A172 (cell line): ENCODE results near the gene LPGAT1. TPM values are rescaled to one million over a fixed set of nuclear protein-coding genes. Genes with fewer than 3 reads are reported as not detected.

Experiments
- DNase-seq: peaks from one replicate; pipeline ENCODE4 v3.0.0-alpha.2; 2015; ENCODE audit warnings: low spot score
- total RNA-seq: library from RNA; depleted of rRNA; stranded (reverse); fragments of >200 nt; shearing (Covaris generic); gene quantifications from 2 replicates; pipeline ENCODE4 v1.2.3, GENCODE V29; 2014

Gene LPGAT1
- total RNA-seq, 1 experiment from 2014 or later = 83.8 TPM

GRCh38 chr1:211762206-211762605 lies 68.4 kb downstream of the LPGAT1 start:
- DNase-seq = no peak

GRCh38 chr1:211761400-211761799 lies 69.2 kb downstream of the LPGAT1 start:
- no peak for DNase-seq

- DNase-seq = no peak
Observed at GRCh38 chr1:211756471-211757020, 74.0 kb downstream of the LPGAT1 start.

DNA sequence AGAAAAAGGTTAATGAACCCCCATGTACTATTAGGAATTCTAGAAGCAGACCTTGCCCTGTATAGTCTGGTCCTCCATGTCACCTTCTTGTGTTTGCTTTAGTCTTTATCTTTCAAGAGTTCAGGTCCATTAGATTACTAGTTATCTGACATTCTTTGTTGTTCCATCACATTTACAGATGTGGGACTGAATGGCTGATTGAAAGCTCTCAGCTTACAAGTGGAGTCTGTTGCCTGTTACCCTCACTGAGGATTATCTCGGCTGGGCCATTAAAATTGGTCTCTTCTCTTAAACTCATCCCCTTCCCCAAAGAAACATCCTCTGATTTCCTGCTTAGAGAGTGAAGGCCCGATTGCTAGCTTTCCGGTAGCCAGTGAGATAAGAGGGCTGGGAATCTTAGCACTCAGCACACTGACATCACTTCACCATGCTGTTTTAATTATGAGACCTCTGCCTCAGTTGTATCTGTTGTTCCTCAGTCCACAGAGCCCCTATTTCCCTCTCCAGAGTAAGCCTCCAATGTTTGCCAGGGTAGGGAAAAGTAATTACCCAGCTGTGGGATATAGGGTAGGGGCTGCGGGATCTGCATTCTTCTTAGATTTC lies 76.8 kb downstream of the LPGAT1 start:
- DNase-seq = no peak

- no peak for DNase-seq
Observed at GRCh38 chr1:211752951-211753486, 77.5 kb downstream of the LPGAT1 start.

- no peak for DNase-seq
Observed at GRCh38 chr1:211752317-211752716, 78.2 kb downstream of the LPGAT1 start.

DNA sequence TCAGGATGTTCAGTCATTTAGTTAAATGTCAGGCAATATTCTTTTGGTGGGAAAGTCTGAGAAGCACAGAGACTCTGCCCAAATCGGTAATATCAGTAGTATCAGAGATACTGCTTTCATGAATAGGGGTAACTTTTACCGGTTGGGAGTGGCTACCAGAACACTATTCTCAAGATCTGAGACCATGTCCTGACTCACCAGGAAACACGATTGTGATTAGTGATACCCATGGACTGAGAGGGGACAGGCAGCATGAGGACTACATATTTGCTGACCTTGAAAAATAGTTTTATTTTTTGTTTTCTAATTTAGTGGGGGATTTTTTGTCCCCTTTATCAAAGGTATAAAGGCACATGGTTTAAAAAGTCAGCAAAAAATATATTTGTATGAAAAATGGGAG lies 79.1 kb downstream of the LPGAT1 start:
- no peak for DNase-seq

DNA sequence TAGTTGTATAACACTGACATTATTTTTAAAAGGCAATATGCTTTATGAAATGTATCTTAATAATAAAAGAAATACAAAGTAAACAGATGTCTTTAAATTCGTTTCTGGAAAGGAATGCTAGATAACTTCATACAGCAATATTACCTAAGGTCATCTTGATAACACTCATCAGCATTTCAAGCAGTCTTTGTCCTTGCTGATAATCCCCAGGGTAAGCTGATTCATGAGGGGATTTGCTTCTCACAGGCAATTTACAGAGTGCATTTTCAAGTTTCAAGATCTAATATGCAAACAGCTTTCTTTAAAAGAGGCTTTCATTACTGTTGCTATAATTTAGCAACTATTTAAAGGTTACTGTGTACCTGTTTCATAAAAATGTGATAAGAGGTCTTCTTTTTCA lies 80.0 kb downstream of the LPGAT1 start:
- DNase-seq = no peak

DNA sequence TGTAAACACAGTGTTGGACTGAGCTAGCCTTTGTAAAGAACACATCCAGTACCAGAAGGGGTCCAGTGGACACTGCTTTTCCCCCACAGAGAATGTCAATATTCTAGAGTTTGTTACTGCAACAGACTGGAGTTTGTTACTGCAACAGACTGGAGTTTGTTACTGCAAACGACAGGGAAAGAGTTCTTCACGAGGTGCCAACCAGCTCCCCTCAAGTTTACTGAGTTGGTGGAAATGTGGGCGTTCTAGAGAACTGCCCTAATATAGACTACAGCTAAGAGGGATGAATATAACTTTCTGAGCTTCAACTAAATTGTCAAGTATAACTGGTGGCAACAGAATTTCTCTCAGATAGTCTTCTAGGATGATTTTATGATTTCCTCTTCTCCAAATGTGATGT lies 81.3 kb downstream of the LPGAT1 start:
- no peak for DNase-seq

- DNase-seq = no peak
Observed at GRCh38 chr1:211748810-211749209, 81.8 kb downstream of the LPGAT1 start.

GRCh38 chr1:211742889-211743529 lies 87.6 kb downstream of the LPGAT1 start:
- DNase-seq = no peak

DNA sequence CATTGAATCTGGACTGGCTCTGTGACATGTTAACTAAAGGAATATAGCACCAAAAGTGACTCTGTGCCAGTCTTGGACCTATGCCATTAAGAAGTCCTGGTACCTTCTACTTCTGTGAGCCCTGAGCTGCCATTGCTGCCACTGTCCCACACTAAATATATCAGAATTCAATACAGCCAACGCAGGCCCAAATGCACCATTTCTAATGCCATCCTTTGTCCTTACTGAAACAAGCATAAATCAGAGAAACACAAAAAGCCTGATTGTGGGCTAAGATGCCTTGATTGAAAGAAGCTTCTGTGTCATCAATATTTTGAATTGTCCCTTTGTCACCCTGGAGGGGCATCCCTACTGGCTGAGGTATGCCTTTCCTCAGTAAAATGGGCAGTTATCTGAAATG lies 88.3 kb downstream of the LPGAT1 start:
- no peak for DNase-seq

DNA sequence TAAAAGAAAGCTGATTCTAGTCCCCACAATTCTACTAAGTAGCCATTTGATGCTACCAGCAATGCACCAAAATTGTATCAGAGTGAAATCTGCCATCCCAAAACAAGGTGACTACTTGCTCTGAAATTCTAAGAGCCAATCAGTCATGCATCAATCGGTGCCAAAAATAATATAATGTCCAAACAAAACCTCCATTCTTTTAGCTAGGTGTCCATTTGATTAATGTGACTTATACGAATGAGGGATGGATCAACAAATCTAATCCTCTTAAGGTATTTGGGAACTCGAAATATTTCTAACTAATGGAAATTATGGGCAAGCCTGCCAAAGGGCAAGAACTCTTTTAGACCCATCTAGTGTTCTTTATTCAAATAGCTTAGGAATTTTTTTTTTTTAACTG lies 88.8 kb downstream of the LPGAT1 start:
- DNase-seq = peak; percentile 22

DNA sequence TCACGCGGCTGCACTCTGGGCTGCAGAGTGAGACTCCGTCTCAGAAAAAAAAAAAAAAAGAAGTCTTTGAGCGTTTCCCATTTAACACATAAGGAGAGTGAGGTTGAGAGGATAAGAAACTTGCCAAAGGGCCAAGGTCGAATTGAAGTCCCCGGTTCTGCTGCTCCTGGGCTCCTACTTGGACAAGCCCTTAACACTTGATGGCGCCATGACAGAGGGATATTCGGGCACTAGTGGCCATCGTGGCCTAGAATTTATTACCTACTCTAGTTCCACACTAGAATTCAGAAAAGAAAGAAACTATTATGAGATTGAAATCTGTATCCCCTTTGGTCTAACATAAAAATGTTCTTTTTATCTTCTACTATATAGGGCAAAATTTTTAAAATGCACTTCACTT lies 89.4 kb downstream of the LPGAT1 start:
- no peak for DNase-seq

DNA sequence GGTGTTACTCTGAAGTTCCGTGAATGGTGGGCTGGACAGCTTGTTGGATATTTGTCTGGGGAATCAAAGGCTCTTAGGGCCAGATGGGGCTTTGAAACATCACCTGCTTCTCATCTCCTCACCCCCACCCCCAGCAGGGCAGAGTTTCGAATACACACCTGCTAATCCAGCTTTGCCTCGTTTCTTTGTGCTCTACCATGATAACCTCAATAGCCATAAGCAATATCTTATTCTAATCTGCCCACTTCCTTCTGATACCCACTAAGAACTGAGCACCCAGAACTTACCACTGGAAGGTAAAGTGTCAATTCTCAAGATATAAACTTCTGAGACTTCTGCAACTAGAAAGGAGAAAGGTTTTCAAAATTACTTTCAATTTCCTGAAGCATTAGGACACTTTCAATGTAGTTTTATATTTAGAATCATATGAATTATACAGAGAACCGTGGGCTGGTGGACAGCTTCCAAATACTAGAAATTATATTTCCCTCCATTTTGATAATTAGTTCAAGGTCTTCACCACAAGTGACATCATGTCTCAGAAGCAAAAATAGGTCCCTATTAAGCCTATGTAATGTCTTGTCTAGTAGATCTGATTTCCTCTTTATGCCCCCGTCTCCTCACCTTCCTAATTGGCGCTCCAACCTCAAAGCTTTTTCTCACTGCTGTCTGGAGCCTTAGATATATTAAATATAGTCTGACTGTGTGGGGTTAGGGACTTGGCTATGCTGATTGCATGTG lies 90.7 kb downstream of the LPGAT1 start:
- DNase-seq = no peak

GRCh38 chr1:211738691-211739301 lies 91.8 kb downstream of the LPGAT1 start:
- no peak for DNase-seq

DNA sequence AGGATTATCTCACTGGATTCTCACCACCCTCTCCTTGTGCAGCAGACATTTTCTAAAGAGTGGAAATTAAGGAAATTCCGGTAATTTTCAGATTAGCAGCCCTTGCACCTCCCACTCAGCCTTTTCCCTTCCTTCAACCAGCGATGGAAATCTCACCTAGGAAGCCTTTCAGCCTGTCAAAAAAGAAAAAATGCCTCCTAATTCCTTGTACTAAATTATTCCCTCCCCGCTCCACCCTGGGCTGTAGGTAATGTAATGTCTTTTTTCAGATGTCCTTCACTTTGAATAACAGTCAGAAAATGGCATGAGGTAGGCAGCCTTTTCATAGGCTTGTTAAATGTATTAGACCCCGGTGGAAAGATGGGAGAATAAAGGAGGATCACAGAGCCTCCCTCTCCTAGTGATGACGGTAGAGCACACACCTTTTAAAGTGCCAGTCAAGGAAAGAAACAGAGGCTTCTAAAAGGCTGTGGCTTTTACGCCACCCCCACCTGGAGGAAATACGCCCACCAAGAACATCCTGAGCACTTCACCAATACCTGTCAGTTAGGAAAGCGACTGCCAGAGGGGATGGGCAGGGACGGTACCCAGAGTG lies 92.4 kb downstream of the LPGAT1 start:
- DNase-seq = no peak

DNA sequence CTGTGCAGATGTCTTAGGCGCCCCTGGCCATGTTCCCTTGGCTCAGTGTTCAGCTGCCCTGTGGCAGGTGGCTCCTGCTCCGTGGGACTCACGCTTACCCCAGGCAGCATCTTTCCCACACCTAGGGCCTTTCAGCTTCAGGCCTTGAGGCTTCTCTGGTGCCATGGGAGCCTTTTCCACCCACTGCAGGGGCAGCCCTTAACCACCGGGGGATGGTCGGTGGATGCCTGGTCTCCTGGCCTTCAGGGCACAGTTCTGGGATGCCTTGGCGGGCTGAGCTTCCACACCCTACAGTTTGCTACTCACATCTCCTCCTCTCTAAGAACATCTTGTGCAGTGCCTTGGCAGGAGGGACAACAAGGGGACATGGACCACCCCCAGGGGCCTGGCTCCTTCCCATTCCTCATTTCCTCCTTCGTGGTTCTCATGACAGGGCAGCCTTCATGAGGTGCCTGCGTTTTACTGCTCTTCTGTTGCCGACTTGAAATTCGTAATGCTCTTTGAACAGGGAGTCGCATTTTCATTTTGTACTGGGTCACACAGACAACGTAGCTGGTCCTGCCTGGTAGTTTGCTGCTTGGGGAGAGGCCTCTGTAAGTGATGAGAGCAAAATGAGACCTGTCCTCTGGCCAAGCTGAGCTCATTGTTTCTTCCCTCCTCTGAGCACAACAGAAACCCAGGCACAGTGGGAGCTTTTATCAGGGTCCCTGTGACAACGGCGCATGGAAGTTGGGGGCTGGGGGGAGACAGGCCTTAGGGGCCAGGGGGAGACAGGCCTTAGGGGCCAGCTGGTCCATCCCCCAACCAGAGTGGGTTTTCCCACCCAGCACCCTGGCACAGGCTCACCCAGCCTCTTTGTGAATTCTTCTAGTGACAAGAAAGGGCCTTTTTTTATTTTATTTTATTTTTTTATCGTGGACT lies 93.2 kb downstream of the LPGAT1 start:
- no peak for DNase-seq

- no peak for DNase-seq
Observed at GRCh38 chr1:211736351-211736915, 94.1 kb downstream of the LPGAT1 start.
